ENCODE data around the gene LMBRD2.
"Not testable (repeated sequence)": the region's sequence is repeated elsewhere in the genome, so short reads cannot be mapped to it uniquely, and the experiment has no call there.

LMBRD2 gene

GRCh38 chr5:36162810-36163486 is 11.3 kb upstream of the LMBRD2 start:
- no peak for FAIRE-seq
- no peak for DNase-seq (ENCODE audit: extremely low spot score, insufficient read length, low read depth)

GRCh38 chr5:36161361-36161760 is 9.7 kb upstream of the LMBRD2 start:
- FAIRE-seq (no peak), DNase-seq (ENCODE audit: extremely low spot score, insufficient read length, low read depth) (no peak)

- DNase-seq (ENCODE audit: extremely low spot score, insufficient read length, low read depth) (no peak), FAIRE-seq (no peak)
These were observed 8.9 kb upstream of the LMBRD2 start for GRCh38 chr5:36160617-36161016.

- FAIRE-seq (no peak), DNase-seq (ENCODE audit: extremely low spot score, insufficient read length, low read depth) (no peak)
These were observed 6.5 kb upstream of the LMBRD2 start for GRCh38 chr5:36158144-36158543.

- no peak for DNase-seq (ENCODE audit: extremely low spot score, insufficient read length, low read depth)
- FAIRE-seq, result no peak
These were observed 4.9 kb upstream of the LMBRD2 start for GRCh38 chr5:36156619-36157018.

GRCh38 chr5:36156121-36156601 is 4.5 kb upstream of the LMBRD2 start:
- FAIRE-seq (no peak), DNase-seq (ENCODE audit: extremely low spot score, insufficient read length, low read depth) (no peak)

- no peak for FAIRE-seq
- no peak for DNase-seq (ENCODE audit: extremely low spot score, insufficient read length, low read depth)
These were observed 3.6 kb upstream of the LMBRD2 start for GRCh38 chr5:36155291-36155690.

- DNase-seq (ENCODE audit: extremely low spot score, insufficient read length, low read depth), result no peak
- FAIRE-seq, result no peak
These were observed 2.0 kb upstream of the LMBRD2 start for GRCh38 chr5:36153726-36154125.

GRCh38 chr5:36153298-36153677 is 1.6 kb upstream of the LMBRD2 start:
- FAIRE-seq, result no peak
- DNase-seq (ENCODE audit: extremely low spot score, insufficient read length, low read depth), result no peak

GRCh38 chr5:36152324-36153297 is 924 bp upstream of the LMBRD2 start:
- DNase-seq (ENCODE audit: extremely low spot score, insufficient read length, low read depth) (no peak), FAIRE-seq (no peak)

GRCh38 chr5:36150676-36151433 is 832 bp downstream of the LMBRD2 start:
- DNase-seq (ENCODE audit: extremely low spot score, insufficient read length, low read depth) (no peak), FAIRE-seq (peak; percentile 54)

GRCh38 chr5:36147681-36148080 is 4.0 kb downstream of the LMBRD2 start:
- FAIRE-seq (no peak), DNase-seq (ENCODE audit: extremely low spot score, insufficient read length, low read depth) (no peak)

GRCh38 chr5:36146390-36146789 is 5.3 kb downstream of the LMBRD2 start:
- DNase-seq (ENCODE audit: extremely low spot score, insufficient read length, low read depth) (no peak), FAIRE-seq (no peak)

- FAIRE-seq (no peak), DNase-seq (ENCODE audit: extremely low spot score, insufficient read length, low read depth) (no peak)
These were observed 6.4 kb downstream of the LMBRD2 start for GRCh38 chr5:36145311-36145710.

GRCh38 chr5:36138900-36139683 is 12.6 kb downstream of the LMBRD2 start:
- no peak for FAIRE-seq
- DNase-seq (ENCODE audit: extremely low spot score, insufficient read length, low read depth), result no peak

GRCh38 chr5:36136581-36136980 is 15.1 kb downstream of the LMBRD2 start:
- DNase-seq (ENCODE audit: extremely low spot score, insufficient read length, low read depth), result no peak
- no peak for FAIRE-seq

GRCh38 chr5:36135988-36136387 is 15.7 kb downstream of the LMBRD2 start:
- no peak for FAIRE-seq

GRCh38 chr5:36133009-36133408 is 18.7 kb downstream of the LMBRD2 start:
- DNase-seq (ENCODE audit: extremely low spot score, insufficient read length, low read depth); FAIRE-seq: not testable (repeated sequence)

More at GRCh38 chr5:36135988-36136387, 15.7 kb downstream of the LMBRD2 start:
- no peak for DNase-seq (ENCODE audit: extremely low spot score, insufficient read length, low read depth)

- FAIRE-seq; DNase-seq (ENCODE audit: extremely low spot score, insufficient read length, low read depth): not testable (repeated sequence)
These were observed 22.0 kb downstream of the LMBRD2 start for GRCh38 chr5:36129666-36130065.

- DNase-seq (ENCODE audit: extremely low spot score, insufficient read length, low read depth) (no peak), FAIRE-seq (no peak)
These were observed 22.9 kb downstream of the LMBRD2 start for GRCh38 chr5:36128795-36129194.

Data from GM18507 (cell line).